ENCODE results near the gene GPR150.

- TF ChIP-seq EZH2phosphoT487 (IDR thresholded peaks at IDR 0.05; ENCODE audit: borderline replicate concordance, low read depth, low read length), result no peak
- TF ChIP-seq CTCF (conservative IDR thresholded peaks at IDR 0.05; ENCODE audit: low read length), result no peak
These were observed 6.8 kb downstream of the GPR150 start for GRCh38 chr5:95626701-95627100.

Measured in OCI-LY7 (cell line).